IMR-90 (cell line): ENCODE data around the gene UBTD1. TPM values are rescaled to one million over a fixed set of nuclear protein-coding genes. Genes with fewer than 3 reads are reported as not detected.

Source experiments
- ATAC-seq: fragments of 200-7000 bp; cut with Tn5 transposase; 2 replicates; pipeline ENCODE4 v1.9.1; 2020; ENCODE audit warnings: low read depth, mild to moderate bottlenecking, moderate library complexity
- BruUV-seq: library from RNA; stranded (reverse); fragments of 400-500 nt; replicated peaks from 2 replicates; lab custom pipeline; 2021; lab: Mats Ljungman, UMichigan
- CTCF ChIA-PET: fragments of 300-600 bp; formaldehyde crosslinking; extraction: SDS; loops from one replicate; lab custom pipeline; 2021; ENCODE audit warnings: antibody characterized with exemption; lab: Yijun Ruan, JAX
- POLR2A ChIA-PET: fragments of 300-600 bp; sonication (Branson Sonifier 250); formaldehyde crosslinking; loops from one replicate; lab custom pipeline; 2022; ENCODE audit warnings: antibody characterized with exemption; ENCODE audit not compliant: unreplicated experiment; lab: Charles Lee
- DNase-seq: peaks from one replicate; pipeline ENCODE4 v3.0.0; 2013
- H2AFZ ChIP-seq: replicated peaks from 2 replicates; pipeline ENCODE3; 2013; ENCODE audit warnings: low read length, mild to moderate bottlenecking; ENCODE audit not compliant: poor library complexity
- H2AK5ac ChIP-seq: 2 replicates; pipeline ENCODE4 v1.6.1; 2013; ENCODE audit warnings: low read depth, low read length, inconsistent platforms
- H2AK9ac ChIP-seq: replicated peaks from 2 replicates; pipeline ENCODE3; 2013; ENCODE audit warnings: mild to moderate bottlenecking, low read depth, low read length, moderate library complexity; ENCODE audit not compliant: poor library complexity
- H2BK120ac ChIP-seq: 2 replicates; pipeline ENCODE4 v1.6.1; 2013; ENCODE audit warnings: low read depth, low read length, inconsistent platforms
- H2BK15ac ChIP-seq: 3 replicates; pipeline ENCODE4 v1.6.1; 2013; ENCODE audit warnings: low read depth, low read length, inconsistent platforms
- H2BK20ac ChIP-seq: 2 replicates; pipeline ENCODE4 v1.6.1; 2013; ENCODE audit warnings: low read depth, mild to moderate bottlenecking, inconsistent platforms, low read length, moderate library complexity
- H2BK5ac ChIP-seq: 2 replicates; pipeline ENCODE4 v1.6.1; 2013; ENCODE audit warnings: mild to moderate bottlenecking, low read depth, low read length, inconsistent platforms; ENCODE audit not compliant: poor library complexity, severe bottlenecking
- H3K14ac ChIP-seq: replicated peaks from 2 replicates; pipeline ENCODE4 v1.6.1; 2013; ENCODE audit warnings: low read depth, low read length, inconsistent platforms
- H3K18ac ChIP-seq: 2 replicates; pipeline ENCODE4 v1.6.1; 2013; ENCODE audit warnings: low read depth, low read length, control low read depth
- H3K23ac ChIP-seq: 2 replicates; pipeline ENCODE4 v1.6.1; 2013; ENCODE audit warnings: low read depth, low read length, inconsistent platforms
- H3K27ac ChIP-seq: 2 replicates; pipeline ENCODE4 v1.5.1; 2013; ENCODE audit warnings: mild to moderate bottlenecking, control low read depth, low read length; ENCODE audit not compliant: insufficient read depth
- H3K27me3 ChIP-seq: 2 replicates; pipeline ENCODE4 v1.6.1; 2013; ENCODE audit warnings: low read length; ENCODE audit not compliant: control insufficient read depth, insufficient read depth
- H3K36me3 ChIP-seq: 2 replicates; pipeline ENCODE4 v1.6.1; 2013; ENCODE audit warnings: low read length, mixed read lengths; ENCODE audit not compliant: control insufficient read depth, insufficient read depth
- H3K4ac ChIP-seq: 2 replicates; pipeline ENCODE4 v1.6.1; 2013; ENCODE audit warnings: low read depth, low read length, inconsistent platforms
- H3K4me1 ChIP-seq: 2 replicates; pipeline ENCODE4 v1.6.1; 2013; ENCODE audit warnings: low read length, mixed read lengths; ENCODE audit not compliant: control insufficient read depth, insufficient read depth
- H3K4me2 ChIP-seq: 2 replicates; pipeline ENCODE4 v1.6.1; 2013; ENCODE audit warnings: low read depth, mild to moderate bottlenecking, control low read depth, low read length, moderate library complexity
- H3K4me3 ChIP-seq: 2 replicates; pipeline ENCODE4 v1.5.1; 2013; ENCODE audit warnings: low read depth, mild to moderate bottlenecking, control low read depth, low read length, moderate library complexity; ENCODE audit not compliant: insufficient read depth
- H3K56ac ChIP-seq: 2 replicates; pipeline ENCODE4 v1.6.1; 2013; ENCODE audit warnings: low read length, inconsistent platforms; ENCODE audit not compliant: insufficient read depth; ENCODE audit errors: extremely low read depth
- H3K79me1 ChIP-seq, 2 experiments: 2 replicates each; pipeline ENCODE4 v1.6.1; 2013; ENCODE audit warnings: low read length in 2 of 2, inconsistent platforms in 1 of 2, low read depth in 1 of 2
- H3K9ac ChIP-seq: 2 replicates; pipeline ENCODE4 v1.6.1; 2013; ENCODE audit warnings: low read depth, low read length, control low read depth
- H3K9me1 ChIP-seq: 2 replicates; pipeline ENCODE4 v1.6.1; 2013; ENCODE audit warnings: low read length, inconsistent platforms; ENCODE audit not compliant: insufficient read depth
- H3K9me3 ChIP-seq: 2 replicates; pipeline ENCODE4 v1.6.1; 2013; ENCODE audit warnings: low read length; ENCODE audit not compliant: control insufficient read depth, insufficient read depth
- H4K20me1 ChIP-seq: 2 replicates; pipeline ENCODE4 v1.6.1; 2013; ENCODE audit warnings: low read length, inconsistent platforms; ENCODE audit not compliant: insufficient read depth
- H4K5ac ChIP-seq: 2 replicates; pipeline ENCODE4 v1.6.1; 2013; ENCODE audit warnings: mild to moderate bottlenecking, low read depth, low read length, control low read depth
- H4K8ac ChIP-seq, 2 experiments: 2 replicates each; pipeline ENCODE4 v1.6.1; 2013; ENCODE audit warnings: low read depth in 2 of 2, low read length in 2 of 2, control low read depth in 1 of 2, inconsistent platforms in 1 of 2
- H4K91ac ChIP-seq: 2 replicates; pipeline ENCODE4 v1.6.1; 2013; ENCODE audit warnings: low read depth, low read length, inconsistent platforms; ENCODE audit not compliant: insufficient read depth
- FOS ChIP-seq: fragments of 150-350 bp; IDR thresholded peaks from 2 replicates; pipeline ENCODE4 v1.6.1; 2016; ENCODE audit warnings: low read depth, low read length
- RCOR1 ChIP-seq: IDR thresholded peaks from 2 replicates; pipeline ENCODE4 v1.6.1; 2012; ENCODE audit warnings: mild to moderate bottlenecking, low read length, improper control_type of control experiment; ENCODE audit not compliant: insufficient replicate concordance
- WGBS, 2 experiments: methylation state at CpG; one replicate each; pipeline versions ENCODE4 v1.1.5 to v1.1.7; 2013; ENCODE audit warnings: missing lambda C conversion rate in 2 of 2; ENCODE audit not compliant: insufficient read length in 1 of 2; ENCODE audit errors: extremely low coverage in 2 of 2; 5-methylcytosine and 5-hydroxymethylcytosine counted together
- dilution Hi-C: fragments of 300-500 bp; cut with HindIII; formaldehyde crosslinking; loops from one replicate; pipeline ENCODE4 v1.14.3; 2018; ENCODE audit warnings: low sequenced_read_pairs; ENCODE audit not compliant: unreplicated experiment
- in situ Hi-C: fragments of 300-500 bp; cut with MboI; formaldehyde crosslinking; loops from 3 replicates; pipeline ENCODE4 v1.14.3; 2019; ENCODE audit warnings: low sequenced_read_pairs, inconsistent platforms, mixed read lengths
- intact Hi-C: fragments of 100-400 bp; cut with micrococcal nuclease; formaldehyde crosslinking; loops from 2 replicates; pipeline ENCODE4 v1.10.0; 2022
- polyA plus RNA-seq, 3 experiments: library from polyadenylated mRNA; depleted of rRNA; stranded (reverse); fragments of >200 nt; gene quantifications; 2 replicates each; pipeline ENCODE4 v1.2.3, GENCODE V29; 2012; ENCODE audit warnings: low replicate concordance in 1 of 3
- total RNA-seq: library from RNA; depleted of rRNA; stranded (reverse); fragments of >200 nt; gene quantifications from 2 replicates; pipeline ENCODE4 v1.2.3, GENCODE V29; 2012

UBTD1 gene
- total and polyA plus RNA-seq, 2 of the 4 experiments (the other 2 are of a cell fraction) = 21.9 to 44.9 TPM

- Histone ChIP-seq H3K23ac (0 out of 2 replicates have a peak overlapping the region, but pooled peaks have one; percentile 11), H4K5ac (no peak overlapping the region; the same call in 1 of the 2 replicates), H3K27me3 (no peaks in the 10 kb centered on the region), H3K4ac (peak overlapping the region; percentile 23), H2AFZ (no peak overlapping the region), H3K9me1 (peaks cover 29% of the 10 kb centered on the region), H4K20me1 (peaks cover 7% of the 10 kb centered on the region), H3K9me3 (no peaks in the 10 kb centered on the region), H3K14ac (peak overlapping the region; percentile 91), H2BK5ac (peak overlapping the region; percentile 75), H3K36me3 (no peaks in the 10 kb centered on the region), H2BK120ac (peak overlapping the region; percentile 81), H2BK20ac (peak overlapping the region; percentile 48), H4K8ac (peak overlapping the region in 1 of 2 experiments; percentile 16; a peak in 3 of 4 replicates), H2BK15ac (no peak overlapping the region), H3K4me3 (no peak overlapping the region), H3K9ac (no peak overlapping the region), H4K91ac (0 out of 2 replicates have a peak overlapping the region, but pooled peaks have one; percentile 75), H3K56ac (peak overlapping the region; percentile 22; the same call in 1 of the 2 replicates), H2AK9ac (peak overlapping the region; percentile 26), H3K79me1 (peaks cover 13 to 73% of the 10 kb centered on the region in 2 experiments), H3K4me1 (peaks cover 36% of the 10 kb centered on the region), H3K18ac (0 out of 2 replicates have a peak overlapping the region, but pooled peaks have one; percentile 0), H3K4me2 (peak overlapping the region; percentile 12; the same call in 1 of the 2 replicates), H3K27ac (peak overlapping the region; percentile 16), H2AK5ac (peak overlapping the region; percentile 68; the same call in 1 of the 2 replicates)
- WGBS, 2 experiments = 12% methylated on average over 4 of the region's 4 CpGs; no CpG with 5 or more reads in 1 of the 2 experiments
- DNase-seq = peak; percentile 60
- intact Hi-C loops (no loop called here), in situ Hi-C loops (no loop called here), dilution Hi-C loops (no loop called here)
- ATAC-seq = no peak
- ChIA-PET POLR2A (no interaction called here), CTCF (interaction anchor here (0.6 kb wide), 1 partner anchor 103 kb away, joined by 3 read pairs; no protein-coding TSS in a partner anchor)
- peak; percentile 39; the same call in 1 of the 2 replicates for TF ChIP-seq FOS
- TF ChIP-seq RCOR1 = no peak
- no TSS peak for BruUV-seq
These were observed 39.7 kb downstream of the UBTD1 start for GRCh38 chr10:97538411-97538810.
